Measurements from ENCODE around the gene MED8. TPM values are rescaled to one million over a fixed set of nuclear protein-coding genes. Genes with fewer than 3 reads are reported as not detected.

The MED8 gene
- total RNA-seq, 1 donor from 2014 or later = 83.2 TPM

GRCh38 chr1:43358121-43358745, 31.4 kb downstream of the MED8 start:
- FAIRE-seq (no peak), DNase-seq (ENCODE audit: low read depth) (peak; percentile 66)
- no peaks in the 10 kb centered on the region for H3K27me3 ChIP-seq (ENCODE audit: control insufficient read depth, insufficient read depth, low read length)
- H3K36me3 ChIP-seq (ENCODE audit: control insufficient read depth, insufficient read depth, low read length) = peaks cover 5% of the 10 kb centered on the region
- peak; percentile 64 for TF ChIP-seq CTCF (IDR thresholded peaks at IDR 0.05; ENCODE audit: insufficient read depth, low read length, severe bottlenecking)
- H3K4me3 ChIP-seq (ENCODE audit: low read depth, low read length) = peak overlapping the region; percentile 67

- DNase-seq (ENCODE audit: low read depth) (no peak), FAIRE-seq (no peak)
- Histone ChIP-seq H3K36me3 (ENCODE audit: control insufficient read depth, insufficient read depth, low read length) (peaks cover 3% of the 10 kb centered on the region), H3K4me3 (ENCODE audit: low read depth, low read length) (no peak overlapping the region), H3K27me3 (ENCODE audit: control insufficient read depth, insufficient read depth, low read length) (no peaks in the 10 kb centered on the region)
- TF ChIP-seq CTCF (IDR thresholded peaks at IDR 0.05; ENCODE audit: insufficient read depth, low read length, severe bottlenecking) = no peak
Observed at GRCh38 chr1:43357251-43357650, 32.3 kb downstream of the MED8 start.

GRCh38 chr1:43354936-43355335, 34.7 kb downstream of the MED8 start:
- H3K4me3 ChIP-seq (ENCODE audit: low read depth, low read length) = no peak overlapping the region
- H3K27me3 ChIP-seq (ENCODE audit: control insufficient read depth, insufficient read depth, low read length) = no peaks in the 10 kb centered on the region
- DNase-seq (ENCODE audit: low read depth) = no peak
- no peaks in the 10 kb centered on the region for H3K36me3 ChIP-seq (ENCODE audit: control insufficient read depth, insufficient read depth, low read length)
- no peak for TF ChIP-seq CTCF (IDR thresholded peaks at IDR 0.05; ENCODE audit: insufficient read depth, low read length, severe bottlenecking)
- no peak for FAIRE-seq

GRCh38 chr1:43354471-43354870, 35.1 kb downstream of the MED8 start:
- DNase-seq (ENCODE audit: low read depth) (no peak), FAIRE-seq (peak; percentile 60)
- Histone ChIP-seq H3K27me3 (ENCODE audit: control insufficient read depth, insufficient read depth, low read length) (no peaks in the 10 kb centered on the region), H3K4me3 (ENCODE audit: low read depth, low read length) (no peak overlapping the region), H3K36me3 (ENCODE audit: control insufficient read depth, insufficient read depth, low read length) (no peaks in the 10 kb centered on the region)
- no peak for TF ChIP-seq CTCF (IDR thresholded peaks at IDR 0.05; ENCODE audit: insufficient read depth, low read length, severe bottlenecking)

GRCh38 chr1:43352881-43353280, 36.7 kb downstream of the MED8 start:
- Histone ChIP-seq H3K4me3 (ENCODE audit: low read depth, low read length) (no peak overlapping the region), H3K27me3 (ENCODE audit: control insufficient read depth, insufficient read depth, low read length) (no peaks in the 10 kb centered on the region), H3K36me3 (ENCODE audit: control insufficient read depth, insufficient read depth, low read length) (no peaks in the 10 kb centered on the region)
- no peak for TF ChIP-seq CTCF (IDR thresholded peaks at IDR 0.05; ENCODE audit: insufficient read depth, low read length, severe bottlenecking)
- FAIRE-seq = no peak
- no peak for DNase-seq (ENCODE audit: low read depth)

GRCh38 chr1:43352351-43352705, 37.3 kb downstream of the MED8 start:
- no peak overlapping the region for H3K4me3 ChIP-seq (ENCODE audit: low read depth, low read length)
- no peak for FAIRE-seq

More at GRCh38 chr1:43352351-43352705, 37.3 kb downstream of the MED8 start:
- DNase-seq (ENCODE audit: low read depth) = no peak
- no peaks in the 10 kb centered on the region for H3K36me3 ChIP-seq (ENCODE audit: control insufficient read depth, insufficient read depth, low read length)
- H3K27me3 ChIP-seq (ENCODE audit: control insufficient read depth, insufficient read depth, low read length) = no peaks in the 10 kb centered on the region
- no peak for TF ChIP-seq CTCF (IDR thresholded peaks at IDR 0.05; ENCODE audit: insufficient read depth, low read length, severe bottlenecking)
